ENCODE data around the gene POLR3E. TPM values are rescaled to one million over a fixed set of nuclear protein-coding genes. Genes with fewer than 3 reads are reported as not detected.

The POLR3E gene
- total RNA-seq, 1 experiment from 2014 or later: 65.0 TPM

GRCh38 chr16:22323959-22324786 lies 27.0 kb downstream of the POLR3E start:
- ChIA-PET RAD21 (ENCODE audit: low non-redundant PET in 1 of 2, low total read pairs in 2 of 2, uncharacterized antibody in 2 of 2, unreplicated experiment in 2 of 2) (no interaction called here), CTCF (no interaction called here), POLR2A (no interaction called here)
- H3K36me3 ChIP-seq (ENCODE audit: control insufficient read depth in 1 of 2, insufficient read depth in 2 of 2, low read length in 2 of 2): peaks cover 23 to 30% of the 10 kb centered on the region in 2 experiments; a peak in 3 of 4 replicates
- H3K79me2 ChIP-seq (ENCODE audit: insufficient read depth, low read length): peaks cover 11% of the 10 kb centered on the region; the same call in 1 of the 2 replicates
- H3K9ac ChIP-seq (ENCODE audit: low read length): no peak overlapping the region
- no TSS peak for BruUV-seq (replicated peaks)
- H3K4me2 ChIP-seq (ENCODE audit: low read length): no peak overlapping the region
- no peaks in the 10 kb centered on the region for H3K4me1 ChIP-seq (ENCODE audit: control insufficient read depth in 1 of 2, insufficient read depth in 2 of 2, low read length in 2 of 2)
- ATAC-seq (no peak), DNase-seq (ENCODE audit: low read depth, low spot score) (no peak)
- intact Hi-C loops (cut with micrococcal nuclease): loop anchor here (5.0 to 10.0 kb wide), 4 partner anchors 61 to 1019 kb away; no protein-coding TSS in a partner anchor
- no peak overlapping the region for H3K4me3 ChIP-seq (replicated peaks in 1 of 2; ENCODE audit: low read depth in 1 of 2, low read length in 2 of 2)
- H3K27me3 ChIP-seq (ENCODE audit: insufficient read depth, low read length): no peaks in the 10 kb centered on the region
- H3K9me2 ChIP-seq (ENCODE audit: insufficient read depth): no peaks in the 10 kb centered on the region
- no peak overlapping the region for H3K27ac ChIP-seq (ENCODE audit: low read depth, low read length)
- TF ChIP-seq JUND (IDR thresholded peaks at IDR 0.05): no peak
- TF ChIP-seq SP1 (IDR thresholded peaks at IDR 0.05; ENCODE audit: low read depth): no peak
- TF ChIP-seq CBX3 (IDR thresholded peaks at IDR 0.05; ENCODE audit: low read depth): no peak
- no peak for TF ChIP-seq EZH2 (IDR thresholded peaks at IDR 0.05)
- TF ChIP-seq CTCF (IDR thresholded peaks at IDR 0.05 in 2 of 3, conservative IDR thresholded peaks at IDR 0.05 in 1 of 3; ENCODE audit: borderline replicate concordance in 1 of 3, insufficient read depth in 1 of 3, low read depth in 2 of 3, low read length in 2 of 3): no peak
- TF ChIP-seq, protein P1, sequence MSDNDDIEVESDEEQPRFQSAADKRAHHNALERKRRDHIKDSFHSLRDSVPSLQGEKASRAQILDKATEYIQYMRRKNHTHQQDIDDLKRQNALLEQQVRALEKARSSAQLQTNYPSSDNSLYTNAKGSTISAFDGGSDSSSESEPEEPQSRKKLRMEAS (IDR thresholded peaks at IDR 0.05): no peak
- no peak for TF ChIP-seq ZBTB33 (IDR thresholded peaks at IDR 0.05; ENCODE audit: extremely low read depth, insufficient replicate concordance, low read length)
- no peak for TF ChIP-seq SIN3A (IDR thresholded peaks at IDR 0.05; ENCODE audit: low read depth)
- TF ChIP-seq CEBPB (IDR thresholded peaks at IDR 0.05; ENCODE audit: low read depth): no peak
- TF ChIP-seq FOSL1 (IDR thresholded peaks at IDR 0.05; ENCODE audit: low read depth): no peak
- TF ChIP-seq ELF1 (IDR thresholded peaks at IDR 0.05; ENCODE audit: borderline replicate concordance, low read depth): no peak
- no peaks in the 10 kb centered on the region for H3K9me3 ChIP-seq (ENCODE audit: control insufficient read depth in 1 of 2, insufficient read depth in 1 of 2, low read depth in 1 of 2, low read length in 2 of 2)
- H4K20me1 ChIP-seq (ENCODE audit: insufficient read depth): no peaks in the 10 kb centered on the region
- no peak overlapping the region for H2AFZ ChIP-seq (ENCODE audit: low read depth, low read length, poor library complexity, severe bottlenecking)
